COLO668 (cell line): ENCODE results near the gene GADL1.

Experiments used
- DNase-seq: peaks from one replicate; lab custom pipeline; 2025; ENCODE audit not compliant: unreplicated experiment; lab: John Stamatoyannopoulos, UW

GADL1 gene, protein sequence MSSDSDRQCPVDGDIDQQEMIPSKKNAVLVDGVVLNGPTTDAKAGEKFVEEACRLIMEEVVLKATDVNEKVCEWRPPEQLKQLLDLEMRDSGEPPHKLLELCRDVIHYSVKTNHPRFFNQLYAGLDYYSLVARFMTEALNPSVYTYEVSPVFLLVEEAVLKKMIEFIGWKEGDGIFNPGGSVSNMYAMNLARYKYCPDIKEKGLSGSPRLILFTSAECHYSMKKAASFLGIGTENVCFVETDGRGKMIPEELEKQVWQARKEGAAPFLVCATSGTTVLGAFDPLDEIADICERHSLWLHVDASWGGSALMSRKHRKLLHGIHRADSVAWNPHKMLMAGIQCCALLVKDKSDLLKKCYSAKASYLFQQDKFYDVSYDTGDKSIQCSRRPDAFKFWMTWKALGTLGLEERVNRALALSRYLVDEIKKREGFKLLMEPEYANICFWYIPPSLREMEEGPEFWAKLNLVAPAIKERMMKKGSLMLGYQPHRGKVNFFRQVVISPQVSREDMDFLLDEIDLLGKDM

GRCh38 chr3:30894521-30895251 is at the start of gene GADL1:
TSS of gene GADL1 (minus strand) at chr3:30894661. CDS start at chr3:30894614, 47 bp downstream.
- peak; percentile 75 for DNase-seq

DNA sequence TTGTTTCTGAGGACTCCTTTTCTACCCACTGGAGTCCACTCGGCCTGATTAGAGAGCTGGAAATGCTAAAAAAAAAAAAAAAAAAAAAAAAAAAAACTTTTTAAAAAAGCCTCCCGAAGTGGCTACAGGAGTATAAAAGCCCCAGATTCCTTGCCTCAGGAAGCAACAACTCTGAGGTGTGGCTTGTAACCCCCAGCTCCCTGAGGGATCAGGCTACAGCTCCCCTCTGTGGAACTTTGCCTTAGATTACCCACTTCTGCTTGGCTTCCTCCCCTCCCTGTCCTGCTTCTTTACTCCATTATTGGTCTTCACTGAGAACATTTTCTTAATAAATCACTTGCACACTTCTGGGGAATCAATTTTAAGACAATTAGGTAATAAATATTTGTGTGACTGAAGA is 49.7 kb upstream of the GADL1 start:
- DNase-seq, result no peak

GRCh38 chr3:30943206-30943605 is 48.7 kb upstream of the GADL1 start:
- no peak for DNase-seq

GRCh38 chr3:30941342-30941741 is 46.9 kb upstream of the GADL1 start:
- DNase-seq, result no peak

DNA sequence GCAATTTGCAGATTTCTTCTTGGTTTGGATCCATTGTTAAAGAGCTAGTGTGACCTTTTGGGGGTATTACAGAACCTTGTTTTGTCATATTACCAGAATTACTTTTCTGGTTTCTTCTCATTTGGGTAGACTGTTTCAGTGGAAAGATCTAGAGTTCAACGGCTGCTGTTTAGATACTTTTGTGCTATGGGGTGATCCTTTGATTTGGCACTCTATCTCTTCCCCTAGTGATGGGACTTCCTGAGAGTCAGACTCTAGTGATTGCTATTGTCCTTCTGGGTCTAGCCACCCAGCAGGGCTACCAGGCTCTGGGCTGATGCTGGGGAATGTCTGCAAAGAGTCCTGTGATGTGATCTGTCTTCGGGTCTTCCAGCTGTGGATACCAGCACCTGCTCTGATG is 46.3 kb upstream of the GADL1 start:
- DNase-seq, result no peak

DNA sequence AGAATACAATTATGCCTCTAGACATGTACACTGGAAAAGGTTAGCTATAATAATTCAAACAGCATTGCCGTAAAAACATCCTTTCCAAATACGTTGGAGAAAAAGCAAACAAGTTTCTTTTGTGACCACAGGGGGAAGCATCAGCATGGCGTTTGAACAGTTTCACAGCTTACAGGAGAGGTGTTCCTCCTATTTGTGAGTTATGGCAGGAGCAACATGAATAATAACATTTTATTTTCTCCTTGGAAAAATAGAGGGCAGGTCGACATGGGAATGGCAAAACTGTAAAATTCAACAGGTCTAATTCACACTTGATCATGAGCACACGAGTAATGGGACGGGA is 39.7 kb upstream of the GADL1 start:
- DNase-seq, result peak; percentile 31

- peak; percentile 44 for DNase-seq
Observed at GRCh38 chr3:30933478-30934207, 39.2 kb upstream of the GADL1 start.

DNA sequence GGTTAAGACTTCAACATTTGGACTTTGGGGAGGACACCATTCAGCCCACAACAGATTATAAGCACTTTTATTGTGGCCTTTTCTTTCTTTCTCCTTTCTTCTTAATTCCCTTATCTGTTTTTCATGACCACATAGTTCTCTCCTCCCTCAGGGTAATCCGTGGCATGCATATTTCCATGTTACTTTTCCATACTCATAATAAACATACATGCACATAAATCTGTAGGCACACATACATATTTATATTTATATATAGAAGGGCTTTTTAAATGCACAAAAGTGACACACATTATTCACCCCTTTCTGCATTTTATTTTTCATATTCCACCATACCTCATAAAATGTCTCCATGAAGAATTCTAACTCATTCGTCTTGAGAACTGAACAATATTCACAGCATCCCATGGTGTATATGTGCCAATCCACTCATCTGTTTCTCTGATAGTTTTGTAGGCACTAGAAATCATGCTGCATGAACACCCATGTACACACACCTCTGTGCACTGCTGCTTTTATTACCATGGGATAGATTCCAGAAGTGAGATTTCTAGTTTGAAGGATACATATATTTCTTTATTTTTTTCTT is 38.1 kb upstream of the GADL1 start:
- no peak for DNase-seq

GRCh38 chr3:30924763-30925162 is 30.3 kb upstream of the GADL1 start:
- DNase-seq, result no peak

DNA sequence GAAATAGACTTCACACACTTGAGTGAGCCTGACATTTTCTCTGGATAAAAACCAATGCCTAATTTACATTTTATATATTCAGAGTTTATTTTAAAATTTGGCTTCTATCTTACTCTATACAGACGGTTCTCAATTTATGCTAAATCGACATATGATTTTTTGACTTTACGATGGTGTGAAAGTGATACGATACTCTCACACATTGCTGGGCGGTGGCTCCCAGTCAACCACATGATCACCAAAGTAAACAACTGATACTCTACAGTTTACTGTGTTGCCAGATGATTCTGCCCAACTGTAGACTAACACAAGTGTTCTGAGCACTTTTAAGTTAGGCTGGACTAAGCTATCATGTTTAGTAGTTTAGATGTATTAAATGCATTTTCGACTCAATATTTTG is 25.1 kb upstream of the GADL1 start:
- DNase-seq, result peak; percentile 32

- no peak for DNase-seq
Observed at GRCh38 chr3:30918761-30919160, 24.3 kb upstream of the GADL1 start.

DNA sequence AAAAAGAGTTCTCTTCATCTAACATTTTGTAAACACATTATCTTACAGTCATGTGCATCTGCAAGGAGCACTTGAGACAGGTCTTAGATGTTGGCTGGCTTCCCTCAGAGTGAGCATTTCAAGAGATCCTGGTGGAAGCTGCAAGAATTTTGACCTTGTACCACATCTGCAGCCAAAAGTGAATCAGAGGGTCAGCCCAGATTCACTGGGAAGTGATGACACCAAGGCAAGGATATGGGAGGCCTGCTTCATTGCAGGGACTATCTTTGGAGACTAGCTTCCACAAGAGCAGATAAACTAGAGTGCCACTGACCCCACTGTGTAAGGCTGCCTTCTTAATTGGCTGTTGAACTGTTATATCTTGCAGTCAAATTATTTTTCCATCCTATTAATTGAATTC is 21.3 kb upstream of the GADL1 start:
- no peak for DNase-seq

DNA sequence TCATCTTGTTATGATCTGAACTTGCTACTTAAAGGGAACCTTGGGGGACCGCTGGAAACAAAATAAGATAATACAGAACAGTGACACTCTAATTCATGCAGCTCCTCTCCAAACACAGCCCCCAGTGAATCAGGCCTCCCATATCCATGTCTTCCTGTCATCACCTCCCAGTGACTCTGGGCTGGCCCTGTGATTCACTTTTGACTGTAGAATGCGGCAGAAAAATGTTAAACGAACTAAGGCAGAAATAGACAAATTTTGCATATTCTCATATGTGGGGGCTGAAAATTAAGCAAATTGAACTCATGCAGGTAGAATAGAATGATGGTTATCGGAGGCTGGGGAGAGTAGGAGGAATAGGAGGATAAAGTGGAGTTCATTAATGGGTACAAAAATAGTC is 20.2 kb upstream of the GADL1 start:
- no peak for DNase-seq

DNA sequence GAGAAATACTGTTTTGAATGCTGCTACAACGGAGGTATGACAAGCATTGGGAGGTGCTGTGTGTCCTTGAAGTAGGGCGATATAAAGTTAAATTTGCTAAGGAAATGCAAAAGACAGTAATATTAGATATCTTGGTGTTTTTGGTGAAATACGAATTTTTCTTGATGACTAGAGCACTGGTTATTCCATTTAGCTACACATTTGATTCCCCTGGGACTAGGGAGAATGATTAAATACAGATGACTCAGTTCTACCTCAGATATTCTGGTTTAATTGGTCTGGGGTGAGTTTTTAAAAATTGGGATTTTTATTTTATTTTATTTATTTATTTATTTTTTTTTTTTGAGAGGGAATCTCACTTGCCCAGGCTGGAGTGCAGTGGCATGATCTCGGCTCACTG is 18.7 kb upstream of the GADL1 start:
- no peak for DNase-seq

DNA sequence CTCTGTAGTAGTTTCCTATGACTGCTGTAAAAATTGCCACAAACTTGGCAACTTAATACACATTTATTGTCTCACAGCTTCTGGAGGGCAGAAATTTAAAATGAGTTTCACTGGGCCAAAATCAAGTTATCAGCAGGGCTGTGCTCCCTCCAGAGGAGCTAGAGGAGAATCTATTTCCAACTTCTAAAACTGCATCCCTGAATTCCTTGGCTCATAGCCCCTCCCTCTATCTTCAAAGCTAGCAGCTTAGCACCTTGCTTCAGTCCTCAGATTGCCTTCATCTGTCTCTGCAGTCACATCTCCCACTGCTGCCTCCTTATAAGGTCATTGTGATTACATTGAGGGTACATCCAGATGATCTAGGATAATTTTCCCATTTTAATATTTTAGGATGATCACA is 17.8 kb upstream of the GADL1 start:
- DNase-seq, result no peak

DNA sequence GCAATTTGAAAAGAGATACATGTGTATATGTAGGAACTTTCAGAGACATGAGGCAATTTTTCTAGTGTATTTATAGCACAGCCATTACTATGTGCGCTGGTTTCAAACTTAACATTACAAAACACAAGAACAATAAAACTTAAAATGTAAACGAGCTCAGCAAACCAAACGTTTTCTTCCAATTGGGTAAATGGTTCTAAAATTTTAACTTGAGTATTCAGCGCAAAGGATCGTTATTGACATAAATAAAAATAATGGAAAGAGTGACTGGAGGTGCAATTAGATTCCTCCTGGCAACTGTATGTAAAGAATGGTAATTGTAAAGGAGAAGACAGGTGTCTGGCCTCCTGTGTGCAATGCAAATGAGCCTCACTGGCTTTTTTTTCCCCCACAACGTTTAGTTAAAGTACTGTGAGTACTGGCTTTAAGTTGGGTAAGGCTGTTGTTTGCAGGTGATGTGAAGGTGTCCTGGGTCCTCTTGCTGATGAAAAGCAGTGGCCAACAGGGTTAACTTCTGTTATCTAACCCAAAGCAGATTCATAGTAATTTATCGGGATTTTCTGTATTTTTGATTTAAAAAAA is 14.1 kb upstream of the GADL1 start:
- peak; percentile 25 for DNase-seq

DNA sequence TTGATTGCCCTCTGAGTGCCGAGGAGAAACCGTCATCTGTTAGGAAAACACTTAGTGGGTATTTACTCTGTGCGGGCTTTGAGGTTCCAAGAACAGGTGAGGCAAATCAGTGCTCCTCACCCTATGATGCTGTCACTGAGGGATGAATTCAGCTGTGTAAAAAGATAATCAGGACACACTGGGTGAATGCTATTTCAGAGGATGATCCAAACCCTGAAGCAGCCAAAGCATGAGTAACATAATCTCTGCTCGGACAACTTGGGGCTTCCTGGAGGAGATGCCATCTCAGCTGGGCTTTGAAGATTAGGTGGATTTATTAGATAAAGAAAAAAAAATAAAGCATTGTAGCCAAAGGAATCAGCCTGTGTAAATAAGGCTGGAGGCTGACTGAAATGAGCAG is 10.5 kb upstream of the GADL1 start:
- no peak for DNase-seq

GRCh38 chr3:30895329-30895728 is 868 bp upstream of the GADL1 start:
- no peak for DNase-seq

DNA sequence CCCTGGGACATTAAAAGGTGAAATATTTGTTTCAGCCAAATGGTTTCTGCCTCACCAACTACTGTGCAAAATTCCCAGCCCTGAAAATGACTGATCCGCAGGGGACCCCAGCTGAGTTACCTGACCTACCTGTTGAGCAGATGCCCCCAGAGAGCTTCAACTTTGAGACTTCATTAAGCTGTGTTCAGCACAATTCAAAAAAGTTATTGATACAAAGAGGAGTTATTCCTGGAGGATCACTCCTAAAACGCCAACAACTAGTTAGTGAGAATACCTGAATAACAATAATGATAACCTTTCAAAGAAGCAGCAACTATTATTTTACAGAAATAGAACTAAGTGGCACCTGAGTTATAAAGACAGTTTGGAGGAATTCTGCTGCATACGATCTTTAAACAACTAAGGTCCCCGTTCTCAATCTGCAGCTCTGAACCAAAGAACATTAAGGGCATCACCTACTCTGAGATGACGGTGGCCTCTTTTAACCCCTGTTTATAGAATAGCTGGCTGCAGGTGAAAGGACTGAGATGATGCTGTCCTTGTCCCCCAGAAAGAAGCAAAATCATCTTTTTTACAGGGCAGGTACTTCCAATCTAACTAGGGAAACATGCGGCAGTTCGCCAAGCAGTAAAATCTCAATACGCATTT is 659 bp downstream of the GADL1 start:
- DNase-seq, result no peak

DNA sequence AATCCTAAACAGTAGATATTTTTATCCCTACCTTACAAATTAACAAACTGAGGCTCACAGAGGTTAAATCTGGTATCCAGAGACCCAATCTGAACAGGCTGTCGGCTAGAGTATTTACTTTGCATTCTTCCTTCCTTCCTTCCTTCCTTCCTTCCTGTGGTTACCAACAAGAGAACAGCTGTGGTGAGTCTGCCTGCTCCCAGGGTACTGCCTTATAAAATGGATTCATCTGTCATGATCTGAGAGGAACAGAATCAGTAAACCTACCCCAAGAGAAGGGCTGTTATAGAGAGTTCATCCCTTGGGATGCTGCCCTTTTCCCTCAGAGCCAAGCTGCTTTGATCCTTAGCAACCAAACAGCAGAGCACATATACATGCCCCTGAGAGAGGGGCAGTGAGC is 3.6 kb downstream of the GADL1 start:
- DNase-seq, result no peak
